ENCODE data around the gene NSFL1C.
A peak's percentile ranks its signal among the peaks of the same experiment; 100 is the strongest.

NSFL1C gene

DNA sequence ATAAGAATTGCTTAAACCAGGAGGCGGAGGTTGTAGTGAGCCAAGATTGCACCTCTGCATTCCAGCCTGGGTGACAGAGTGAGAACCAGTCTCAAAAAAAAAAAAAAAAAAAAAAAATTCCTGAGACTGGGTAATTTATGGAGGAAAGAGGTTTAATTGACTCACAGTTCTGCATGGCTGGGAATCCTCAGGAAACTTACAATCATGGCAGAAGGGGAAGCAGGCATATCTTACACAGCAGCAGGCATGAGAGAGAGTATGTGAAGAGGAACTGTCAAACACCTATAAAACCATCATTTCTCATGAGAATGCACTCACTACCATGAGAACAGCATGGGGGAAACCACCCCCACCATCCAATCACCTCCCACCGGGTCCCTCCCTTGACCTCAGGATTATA is 72.0 kb downstream of the NSFL1C start:
- no peak for DNase-seq (ENCODE audit: extremely low read depth in 1 of 2, low read depth in 1 of 2)

DNA sequence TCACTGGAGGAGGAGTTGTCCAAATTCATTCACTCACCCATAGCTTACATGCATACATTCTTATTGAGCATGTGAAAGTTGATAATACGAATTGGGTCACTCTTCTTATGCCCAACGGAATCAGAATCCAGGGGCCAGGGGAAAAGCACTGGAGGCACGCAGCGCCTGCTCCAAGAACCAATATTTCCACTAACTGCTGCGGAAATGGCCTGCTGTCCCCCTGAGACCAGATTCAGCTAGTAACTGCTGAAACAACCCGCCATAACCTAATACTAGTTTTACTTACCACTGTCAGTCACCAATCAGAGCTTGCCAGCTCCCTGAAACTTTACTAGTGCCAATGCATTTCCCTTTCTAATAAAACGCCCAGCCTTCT is 73.2 kb downstream of the NSFL1C start:
- no peak for DNase-seq (ENCODE audit: extremely low read depth in 1 of 2, low read depth in 1 of 2)

DNA sequence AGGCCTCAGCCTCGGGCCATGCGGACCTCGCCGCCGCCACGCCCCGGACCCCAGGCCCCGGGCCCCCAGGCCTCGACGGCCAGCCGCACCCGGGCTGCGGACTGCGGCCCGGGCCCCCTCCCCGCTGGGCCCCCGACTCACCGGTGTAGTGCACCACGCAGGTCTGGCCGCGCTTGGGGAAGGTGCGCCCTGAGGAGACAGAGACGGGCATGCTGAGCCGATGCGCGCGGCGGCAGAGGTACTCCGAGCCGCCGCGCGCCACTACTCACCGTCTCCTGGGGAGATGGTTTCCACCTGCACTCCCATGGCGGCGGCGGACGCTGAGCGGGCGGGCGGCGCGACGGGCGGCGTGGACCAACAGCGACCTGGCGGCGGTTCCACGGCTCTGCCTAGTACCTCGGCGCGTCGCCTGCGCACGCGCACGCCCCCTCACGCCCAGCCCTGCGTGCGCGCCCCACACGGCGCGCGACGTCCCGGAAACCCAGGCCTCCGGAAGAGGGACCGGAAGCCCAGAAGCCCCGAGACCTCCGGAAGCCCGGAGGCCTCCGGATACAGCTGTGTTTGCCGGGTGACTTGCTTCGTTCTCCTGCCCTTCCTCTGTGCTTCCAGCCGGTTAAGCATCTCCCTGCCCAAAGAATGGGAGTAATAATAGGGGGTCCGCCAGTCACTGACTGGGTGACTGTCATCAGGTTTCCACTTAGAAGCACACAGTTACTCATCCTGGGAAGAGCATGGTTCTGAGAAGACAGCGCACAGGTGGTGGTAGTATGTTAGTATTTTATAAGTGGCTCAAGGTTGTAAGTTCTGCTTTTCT is 73.7 kb downstream of the NSFL1C start, which contains the start of gene FKBP1A:
FKBP1A (minus strand) TSS at position 362 of the 814 bp plus-strand sequence; CDS start at position 306, 56 bp downstream.
- DNase-seq (ENCODE audit: extremely low read depth in 1 of 2, low read depth in 1 of 2), result peak; percentile 64 to 86

DNA sequence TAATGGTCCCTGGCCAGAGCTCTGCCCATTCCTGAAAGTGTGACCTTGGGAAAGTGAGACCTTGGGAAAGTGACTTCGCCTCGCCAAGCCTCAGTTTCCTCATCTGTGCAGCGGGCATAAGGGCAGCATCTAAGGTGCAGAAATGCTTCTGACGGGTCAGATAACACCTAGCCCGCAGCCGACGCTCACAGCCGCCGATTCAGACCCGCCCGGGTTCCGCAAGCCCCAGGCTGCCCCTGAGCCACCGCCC is 74.3 kb downstream of the NSFL1C start:
- no peak for DNase-seq (ENCODE audit: extremely low read depth in 1 of 2, low read depth in 1 of 2)
